Dedifferentiated amniotic fluid mesenchymal stem cell (primary cell): Measurements from ENCODE around the gene YY2.
"Not testable (repeated sequence)": the region's sequence is repeated elsewhere in the genome, so short reads cannot be mapped to it uniquely, and the experiment has no call there.

Source experiments
- DNase-seq: peaks from one replicate; pipeline ENCODE4 v3.0.0-alpha.2; 2016; ENCODE audit errors: extremely low spot score

The YY2 gene

GRCh38 chrX:21855937-21856415, at the start of gene YY2:
YY2 (plus strand) TSS chrX:21855987; CDS start chrX:21856485, 498 bp downstream.
- DNase-seq = no peak

GRCh38 chrX:21806691-21807090, 49.1 kb upstream of the YY2 start:
- DNase-seq = no peak

GRCh38 chrX:21811832-21812231, 44.0 kb upstream of the YY2 start:
- no peak for DNase-seq

- DNase-seq = no peak
Measured at GRCh38 chrX:21812628-21813027, 43.2 kb upstream of the YY2 start.

- DNase-seq = no peak
Measured at GRCh38 chrX:21813612-21814368, 42.0 kb upstream of the YY2 start.

GRCh38 chrX:21816136-21816535, 39.7 kb upstream of the YY2 start:
- DNase-seq = no peak

GRCh38 chrX:21820170-21820569, 35.6 kb upstream of the YY2 start:
- DNase-seq = not testable (repeated sequence)

GRCh38 chrX:21821875-21822274, 33.9 kb upstream of the YY2 start:
- DNase-seq = no peak

GRCh38 chrX:21831496-21831895, 24.3 kb upstream of the YY2 start:
- DNase-seq = no peak

GRCh38 chrX:21837056-21837455, 18.7 kb upstream of the YY2 start:
- DNase-seq = no peak

- no peak for DNase-seq
Measured at GRCh38 chrX:21838937-21839333, 16.9 kb upstream of the YY2 start.

- DNase-seq = peak; percentile 76
Measured at GRCh38 chrX:21839334-21840192, 16.2 kb upstream of the YY2 start, which contains the start of gene MBTPS2. MBTPS2 (plus strand) TSS chrX:21839617; CDS start chrX:21839735, 118 bp downstream.

- no peak for DNase-seq
Measured at GRCh38 chrX:21840193-21840545, 15.6 kb upstream of the YY2 start.

GRCh38 chrX:21843179-21843578, 12.6 kb upstream of the YY2 start:
- no peak for DNase-seq

- no peak for DNase-seq
Measured at GRCh38 chrX:21845096-21845495, 10.7 kb upstream of the YY2 start.

GRCh38 chrX:21847342-21847741, 8.4 kb upstream of the YY2 start:
- no peak for DNase-seq

- DNase-seq = no peak
Measured at GRCh38 chrX:21853578-21853977, 2.2 kb upstream of the YY2 start.

- DNase-seq = no peak
Measured at GRCh38 chrX:21856504-21856903, 717 bp downstream of the YY2 start.

GRCh38 chrX:21863241-21863640, 7.5 kb downstream of the YY2 start:
- no peak for DNase-seq

- no peak for DNase-seq
Measured at GRCh38 chrX:21865436-21865835, 9.6 kb downstream of the YY2 start.

GRCh38 chrX:21870494-21870893, 14.7 kb downstream of the YY2 start:
- DNase-seq = peak; percentile 40

GRCh38 chrX:21873063-21873775, 17.4 kb downstream of the YY2 start:
- no peak for DNase-seq
